GM12864 (cell line): ENCODE measurements around the gene C9orf50.

Source experiments
- DNase-seq: peaks from one replicate; pipeline ENCODE4 v3.0.0-alpha.2; 2011; ENCODE audit warnings: low read depth
- H3K4me3 ChIP-seq: 2 replicates; pipeline ENCODE4 v1.5.1; 2011; ENCODE audit warnings: mild to moderate bottlenecking, low read depth, low read length, control low read depth
- TF ChIP-seq, protein P1 (sequence below): IDR thresholded peaks from 2 replicates; pipeline ENCODE4 v1.5.1; 2011; ENCODE audit warnings: low read depth, mild to moderate bottlenecking, moderate library complexity, low read length, control low read depth, inconsistent platforms; ENCODE audit errors: missing control alignments

C9orf50 gene

GRCh38 chr9:129610473-129611306 lies 10.2 kb downstream of the C9orf50 start:
- TF ChIP-seq, protein P1, sequence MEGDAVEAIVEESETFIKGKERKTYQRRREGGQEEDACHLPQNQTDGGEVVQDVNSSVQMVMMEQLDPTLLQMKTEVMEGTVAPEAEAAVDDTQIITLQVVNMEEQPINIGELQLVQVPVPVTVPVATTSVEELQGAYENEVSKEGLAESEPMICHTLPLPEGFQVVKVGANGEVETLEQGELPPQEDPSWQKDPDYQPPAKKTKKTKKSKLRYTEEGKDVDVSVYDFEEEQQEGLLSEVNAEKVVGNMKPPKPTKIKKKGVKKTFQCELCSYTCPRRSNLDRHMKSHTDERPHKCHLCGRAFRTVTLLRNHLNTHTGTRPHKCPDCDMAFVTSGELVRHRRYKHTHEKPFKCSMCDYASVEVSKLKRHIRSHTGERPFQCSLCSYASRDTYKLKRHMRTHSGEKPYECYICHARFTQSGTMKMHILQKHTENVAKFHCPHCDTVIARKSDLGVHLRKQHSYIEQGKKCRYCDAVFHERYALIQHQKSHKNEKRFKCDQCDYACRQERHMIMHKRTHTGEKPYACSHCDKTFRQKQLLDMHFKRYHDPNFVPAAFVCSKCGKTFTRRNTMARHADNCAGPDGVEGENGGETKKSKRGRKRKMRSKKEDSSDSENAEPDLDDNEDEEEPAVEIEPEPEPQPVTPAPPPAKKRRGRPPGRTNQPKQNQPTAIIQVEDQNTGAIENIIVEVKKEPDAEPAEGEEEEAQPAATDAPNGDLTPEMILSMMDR: peak; percentile 84
- no peak for DNase-seq
- peak overlapping the region; percentile 52 for H3K4me3 ChIP-seq

GRCh38 chr9:129610213-129610472 lies 10.8 kb downstream of the C9orf50 start:
- TF ChIP-seq, protein P1: no peak
- peak overlapping the region; percentile 52 for H3K4me3 ChIP-seq
- no peak for DNase-seq

- TF ChIP-seq, protein P1: no peak
- DNase-seq: no peak
- no peak overlapping the region; the same call in 1 of the 2 replicates for H3K4me3 ChIP-seq
Observed at GRCh38 chr9:129609486-129610212, 11.3 kb downstream of the C9orf50 start.

- no peak overlapping the region for H3K4me3 ChIP-seq
- no peak for DNase-seq
- TF ChIP-seq, protein P1: no peak
Observed at GRCh38 chr9:129608561-129609481, 12.1 kb downstream of the C9orf50 start.

DNA sequence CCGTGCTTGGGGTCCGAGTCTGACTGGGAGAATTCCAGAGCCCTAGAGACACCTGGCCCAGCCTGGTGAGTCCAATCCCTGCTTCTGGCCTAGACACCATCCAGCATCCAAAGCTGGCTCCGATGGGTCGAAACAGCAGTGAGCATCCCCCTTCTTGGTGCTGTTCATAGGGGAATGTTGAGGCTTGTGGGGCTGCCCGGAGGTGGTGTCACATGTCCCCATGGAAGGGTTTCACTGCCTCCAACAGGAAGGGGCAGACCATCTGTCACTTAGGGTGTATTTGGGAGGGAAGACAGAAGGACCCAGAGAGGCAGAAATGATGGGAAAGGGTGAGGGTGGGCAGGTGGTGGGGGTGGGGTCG lies 13.9 kb downstream of the C9orf50 start:
- DNase-seq: no peak
- H3K4me3 ChIP-seq: no peak overlapping the region
- TF ChIP-seq, protein P1: no peak

GRCh38 chr9:129606161-129607026 lies 14.5 kb downstream of the C9orf50 start:
- TF ChIP-seq, protein P1: no peak
- H3K4me3 ChIP-seq: no peak overlapping the region

More at GRCh38 chr9:129606161-129607026, 14.5 kb downstream of the C9orf50 start:
- no peak for DNase-seq
